Peyer's patch (tissue), 4 donors: ENCODE data around the gene FAM174A. TPM values are rescaled to one million over a fixed set of nuclear protein-coding genes. Genes with fewer than 3 reads are reported as not detected.

Source experiments
- DNase-seq, 3 donors: peaks; one replicate each; pipeline ENCODE4 v3.0.0-alpha.2; 2017 to 2019
- H3K27ac ChIP-seq, 4 donors: fragments of 200-600 bp; sonication (generic); one replicate each; pipeline ENCODE4 v1.5.1; 2016 to 2019
- H3K27me3 ChIP-seq, 2 donors: fragments of 200-600 bp; sonication (generic); one replicate each; pipeline ENCODE4 v1.5.1; 2019
- H3K36me3 ChIP-seq, 3 donors: fragments of 200-600 bp; sonication (generic); one replicate each; pipeline ENCODE4 v1.5.1; 2016 to 2019
- H3K4me1 ChIP-seq, 4 donors: fragments of 200-600 bp; sonication (generic); one replicate each; pipeline ENCODE4 v1.5.1; 2016 to 2019
- H3K4me3 ChIP-seq, 4 donors: fragments of 200-600 bp; sonication (generic); 1 replicate in 3 of 4; 2 replicates in 1 of 4; pipeline ENCODE4 v1.5.1; 2016 to 2019; ENCODE audit warnings: mild to moderate bottlenecking in 1 of 4
- H3K9me3 ChIP-seq, 4 donors: fragments of 200-600 bp; sonication (generic); one replicate each; pipeline ENCODE4 v1.5.1; 2016 to 2019; ENCODE audit warnings: mild to moderate bottlenecking in 1 of 4
- POLR2A ChIP-seq, 2 donors: fragments of 450-650 bp; IDR thresholded peaks; one replicate each; pipeline ENCODE4 v1.5.1; 2017; ENCODE audit warnings: antibody characterized with exemption in 2 of 2, mild to moderate bottlenecking in 2 of 2, moderate library complexity in 2 of 2
- total RNA-seq, 4 donors: library from RNA; depleted of rRNA; stranded (reverse); fragments of >200 nt; gene quantifications; one replicate each; pipeline ENCODE4 v1.1.0, GENCODE V29; 2016
- TF ChIP-seq, protein P1 (sequence below), 6 experiments: fragments of 450-650 bp in 4 of 6; fragments of 200-600 bp in 2 of 6; sonication (generic) in 1 of 6; IDR thresholded peaks; one replicate each; pipeline ENCODE4 v1.5.1; 2017 to 2019; ENCODE audit warnings: antibody characterized with exemption in 6 of 6, mild to moderate bottlenecking in 3 of 6, moderate library complexity in 1 of 6

FAM174A gene
- total RNA-seq, 4 donors from 2014 or later = 2.5 to 19.4 (median 17.2) TPM

- TF ChIP-seq, protein P1, sequence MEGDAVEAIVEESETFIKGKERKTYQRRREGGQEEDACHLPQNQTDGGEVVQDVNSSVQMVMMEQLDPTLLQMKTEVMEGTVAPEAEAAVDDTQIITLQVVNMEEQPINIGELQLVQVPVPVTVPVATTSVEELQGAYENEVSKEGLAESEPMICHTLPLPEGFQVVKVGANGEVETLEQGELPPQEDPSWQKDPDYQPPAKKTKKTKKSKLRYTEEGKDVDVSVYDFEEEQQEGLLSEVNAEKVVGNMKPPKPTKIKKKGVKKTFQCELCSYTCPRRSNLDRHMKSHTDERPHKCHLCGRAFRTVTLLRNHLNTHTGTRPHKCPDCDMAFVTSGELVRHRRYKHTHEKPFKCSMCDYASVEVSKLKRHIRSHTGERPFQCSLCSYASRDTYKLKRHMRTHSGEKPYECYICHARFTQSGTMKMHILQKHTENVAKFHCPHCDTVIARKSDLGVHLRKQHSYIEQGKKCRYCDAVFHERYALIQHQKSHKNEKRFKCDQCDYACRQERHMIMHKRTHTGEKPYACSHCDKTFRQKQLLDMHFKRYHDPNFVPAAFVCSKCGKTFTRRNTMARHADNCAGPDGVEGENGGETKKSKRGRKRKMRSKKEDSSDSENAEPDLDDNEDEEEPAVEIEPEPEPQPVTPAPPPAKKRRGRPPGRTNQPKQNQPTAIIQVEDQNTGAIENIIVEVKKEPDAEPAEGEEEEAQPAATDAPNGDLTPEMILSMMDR (IDR thresholded peaks at IDR 0.05) = no peak
- TF ChIP-seq POLR2A (IDR thresholded peaks at IDR 0.05) = no peak
- Histone ChIP-seq H3K9me3 (no peaks in the 10 kb centered on the region), H3K4me1 (no peaks in the 10 kb centered on the region), H3K27me3 (no peaks in the 10 kb centered on the region), H3K27ac (no peak overlapping the region), H3K4me3 (no peak overlapping the region), H3K36me3 (no peaks in the 10 kb centered on the region)
- no peak for DNase-seq
Observed at GRCh38 chr5:100634937-100635534, 99.9 kb downstream of the FAM174A start.
